Limb (tissue), 2 donors: Measurements from ENCODE around the gene ADPRS.

Source experiments
- DNase-seq, 2 donors: peaks; one replicate each; pipeline ENCODE4 v3.0.0-alpha.2; 2016; ENCODE audit errors: extremely low spot score in 2 of 2

The ADPRS gene

DNA sequence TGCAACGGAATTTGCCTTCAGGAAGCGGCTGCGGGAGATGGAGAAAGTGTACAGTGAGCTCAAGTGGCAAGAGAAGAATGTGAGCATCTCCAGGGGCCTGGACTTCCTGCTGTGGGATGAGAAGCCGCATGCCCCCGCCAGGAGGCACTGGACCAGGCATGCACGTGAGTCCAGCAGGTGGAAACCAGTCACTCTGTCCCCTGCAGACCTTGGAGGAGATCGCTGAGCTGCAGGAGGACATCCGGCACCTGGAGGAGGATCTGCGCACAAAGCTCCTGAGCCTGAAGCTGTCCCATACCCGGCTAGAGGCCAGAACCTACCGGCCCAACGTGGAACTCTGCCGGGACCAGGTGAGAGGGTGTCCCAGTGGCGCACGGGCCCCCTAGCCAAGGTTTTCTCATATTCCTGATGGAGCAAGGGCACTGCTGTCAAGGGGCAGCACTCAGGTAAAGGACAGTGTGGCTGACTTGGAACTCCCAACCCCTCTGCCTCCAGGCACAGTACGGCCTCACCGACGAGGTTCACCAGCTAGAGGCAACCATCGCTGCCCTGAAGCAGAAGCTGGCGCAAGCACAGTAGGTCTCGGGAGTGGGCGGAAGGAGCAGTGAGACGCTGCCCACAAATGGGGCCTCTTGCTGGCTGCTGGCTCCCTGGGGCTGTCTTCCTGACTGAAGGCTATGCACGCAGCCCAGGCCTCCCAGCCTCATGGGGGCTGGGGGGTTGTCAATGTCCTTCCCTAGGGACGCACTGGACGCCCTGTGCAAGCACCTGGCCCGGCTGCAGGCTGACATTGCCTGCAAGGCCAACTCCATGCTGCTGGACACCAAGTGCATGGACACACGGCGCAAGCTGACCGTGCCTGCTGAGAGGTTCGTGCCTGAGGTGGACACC lies 1.2 kb upstream of the ADPRS start:
- DNase-seq, result peak in 1 of 2 donors; percentile 40

- no peak for DNase-seq
Measured at GRCh38 chr1:36088265-36088576, 471 bp upstream of the ADPRS start.

DNA sequence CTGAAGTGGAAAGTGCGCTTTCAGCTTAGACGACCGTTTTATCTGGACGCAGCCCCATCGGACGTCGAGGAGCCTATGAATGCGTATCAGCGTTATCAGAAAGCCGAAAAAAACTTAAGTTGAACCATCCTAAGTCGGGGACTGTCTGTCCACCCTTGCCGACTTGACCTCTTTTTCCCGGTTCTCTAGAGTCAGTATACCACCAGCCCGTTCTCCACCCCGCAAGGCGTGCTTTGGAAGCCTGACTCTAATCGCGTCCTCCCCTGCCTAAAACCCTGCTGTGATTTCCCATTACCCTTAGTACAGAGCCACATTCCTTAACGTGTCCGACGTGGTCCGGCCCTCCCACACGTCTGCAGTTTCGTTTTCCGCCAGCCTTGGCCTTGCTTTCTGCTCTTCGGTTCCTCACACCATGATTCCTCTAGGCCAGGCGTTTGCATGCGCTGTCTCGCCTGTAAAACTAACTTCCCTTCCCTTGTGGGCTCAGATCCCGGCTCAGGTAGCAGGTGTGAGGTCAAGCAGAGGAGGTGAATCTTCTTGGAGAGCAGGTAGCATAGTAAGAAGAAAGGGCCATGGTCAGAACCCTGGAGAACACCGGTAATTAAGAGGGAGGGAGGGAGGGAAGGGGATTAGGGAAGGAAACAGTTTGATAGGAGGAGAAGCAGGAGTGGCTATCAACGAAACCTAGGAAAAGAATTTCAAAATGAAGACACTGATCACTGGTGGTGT lies 865 bp downstream of the ADPRS start:
- DNase-seq, result peak in 1 of 2 donors; percentile 36

- DNase-seq, result no peak
Measured at GRCh38 chr1:36091141-36091540, 2.4 kb downstream of the ADPRS start.

GRCh38 chr1:36091698-36092097 lies 3.0 kb downstream of the ADPRS start:
- DNase-seq, result no peak

DNA sequence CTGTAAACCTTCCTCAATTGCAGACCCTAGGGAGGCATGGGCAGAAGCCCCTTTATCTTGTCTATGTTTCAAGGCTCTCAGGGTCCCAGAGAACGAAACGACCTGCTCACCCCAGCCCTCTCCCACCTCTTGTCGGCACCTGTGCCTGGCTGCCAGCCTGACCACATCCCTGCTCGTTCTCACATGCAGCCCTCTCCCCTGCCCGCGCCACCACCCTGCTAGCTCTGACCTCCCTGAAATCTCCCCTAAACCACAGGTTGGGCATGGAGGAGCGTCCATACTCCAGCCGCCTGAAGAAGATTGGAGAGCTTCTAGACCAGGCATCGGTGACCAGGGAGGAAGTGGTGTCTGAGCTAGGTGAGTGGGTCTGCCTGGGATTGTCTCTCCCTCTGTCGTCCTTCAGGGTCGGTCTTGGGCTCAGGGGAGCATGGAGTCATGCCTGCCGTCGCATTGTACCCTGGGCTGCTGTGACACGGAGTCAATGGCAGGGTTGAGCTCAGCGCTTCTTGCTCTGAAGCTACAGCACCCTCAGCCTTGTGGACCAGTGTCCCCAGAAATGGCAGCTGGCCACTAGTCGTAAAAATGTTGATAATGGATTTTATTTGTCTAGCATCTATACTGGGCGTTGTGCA lies 3.6 kb downstream of the ADPRS start:
- no peak for DNase-seq

DNA sequence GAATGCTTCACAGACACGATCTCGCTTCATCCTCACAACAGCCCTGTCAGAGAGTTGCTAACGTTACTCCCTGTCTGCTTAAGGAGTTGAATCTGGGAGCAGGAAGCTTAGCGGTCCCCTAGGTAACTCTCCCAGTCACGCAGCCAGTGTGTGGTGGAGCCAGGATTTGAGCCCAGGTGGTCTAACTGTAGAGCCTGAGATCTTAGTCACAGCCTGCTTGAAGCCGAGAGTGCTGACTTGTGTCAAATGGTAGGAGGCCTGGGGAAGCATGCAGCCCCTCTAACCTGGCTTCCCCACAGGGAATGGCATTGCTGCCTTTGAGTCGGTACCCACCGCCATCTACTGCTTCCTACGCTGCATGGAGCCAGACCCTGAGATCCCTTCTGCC lies 4.1 kb downstream of the ADPRS start:
- DNase-seq, result no peak

GRCh38 chr1:36093226-36093625 lies 4.5 kb downstream of the ADPRS start:
- no peak for DNase-seq

GRCh38 chr1:36093929-36094328 lies 5.2 kb downstream of the ADPRS start:
- DNase-seq, result no peak

GRCh38 chr1:36094621-36095061 lies 5.9 kb downstream of the ADPRS start:
- DNase-seq, result no peak

GRCh38 chr1:36095760-36096405 lies 7.2 kb downstream of the ADPRS start:
- DNase-seq, result peak in 1 of 2 donors; percentile 34

DNA sequence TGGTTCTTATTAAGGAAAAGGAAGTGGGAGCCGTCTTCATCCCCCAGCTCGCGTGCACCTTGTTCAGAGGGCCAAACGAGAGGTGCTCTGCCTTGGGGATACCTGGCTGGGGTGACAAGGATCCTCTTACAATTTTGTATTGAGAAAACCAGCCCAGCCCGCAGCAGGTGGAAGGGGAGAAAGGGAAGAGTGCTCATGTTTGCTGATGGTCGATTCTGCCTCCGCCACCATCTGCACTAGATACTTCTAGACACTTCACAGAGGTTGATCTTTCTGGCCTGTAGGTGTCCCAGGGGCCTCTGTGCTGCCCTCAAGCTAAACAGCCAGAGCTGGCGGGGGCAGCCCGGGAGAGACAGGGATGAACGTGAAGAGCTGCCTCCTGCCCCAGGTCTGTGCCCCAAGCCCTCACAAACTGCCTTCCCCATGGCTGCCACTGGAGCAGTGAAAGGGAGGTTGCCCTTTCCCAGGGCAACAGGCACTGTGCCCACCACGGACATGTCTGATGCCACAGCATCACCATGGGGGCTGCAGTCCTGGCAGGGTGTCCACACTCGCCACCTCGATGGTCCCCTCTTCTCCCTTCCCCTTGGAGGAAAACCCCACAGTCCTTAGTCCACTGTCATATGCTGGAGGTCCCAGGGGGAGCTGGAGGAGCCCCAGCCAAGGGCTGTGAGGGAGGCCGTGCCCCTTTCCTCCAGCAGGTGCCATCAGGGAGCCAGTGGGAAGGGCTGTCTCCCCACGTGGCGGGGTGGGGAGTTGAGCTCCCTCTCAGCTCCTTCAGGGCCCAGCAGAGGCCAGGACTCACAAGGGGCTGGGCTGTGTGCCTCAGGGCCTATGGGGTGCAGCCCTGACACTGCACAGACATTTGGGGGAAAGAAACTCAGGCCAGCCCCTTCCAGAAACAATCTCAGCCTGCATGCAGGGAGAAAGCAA lies 8.1 kb downstream of the ADPRS start:
- no peak for DNase-seq

GRCh38 chr1:36097693-36098585 lies 9.2 kb downstream of the ADPRS start:
- DNase-seq, result no peak

DNA sequence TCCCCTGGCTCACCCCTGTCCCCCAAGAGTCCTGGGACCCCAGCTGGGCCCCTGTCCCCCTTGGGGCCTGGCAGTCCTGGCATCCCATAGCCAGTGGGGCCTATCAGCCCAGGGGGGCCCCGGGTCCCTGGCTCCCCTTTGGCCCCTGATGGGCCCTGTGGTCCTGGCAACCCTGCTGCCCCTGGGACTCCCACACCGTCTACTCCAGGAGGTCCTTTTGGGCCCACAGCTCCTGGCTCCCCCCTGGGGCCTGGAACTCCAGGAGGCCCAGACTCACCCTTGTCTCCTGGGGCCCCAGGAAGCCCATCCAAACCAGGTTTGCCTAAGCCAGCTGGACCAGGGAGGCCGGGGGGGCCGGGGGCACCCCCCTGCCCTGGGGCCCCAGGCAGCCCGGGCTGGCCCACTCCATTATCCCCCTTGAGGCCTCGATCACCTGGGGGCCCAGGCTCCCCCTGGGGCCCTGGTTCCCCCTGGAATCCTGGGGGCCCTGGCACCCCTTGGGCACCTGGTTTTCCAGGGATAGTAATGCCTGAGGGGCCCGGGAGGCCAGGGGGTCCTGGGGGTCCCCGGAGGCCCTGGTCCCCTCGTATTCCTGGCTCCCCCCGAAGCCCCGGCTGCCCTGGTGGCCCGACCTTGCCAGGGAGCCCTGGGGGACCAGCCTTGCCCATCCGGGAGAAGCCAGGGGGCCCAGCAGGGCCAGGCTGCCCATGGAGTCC lies 10.1 kb downstream of the ADPRS start:
- DNase-seq, result no peak

DNA sequence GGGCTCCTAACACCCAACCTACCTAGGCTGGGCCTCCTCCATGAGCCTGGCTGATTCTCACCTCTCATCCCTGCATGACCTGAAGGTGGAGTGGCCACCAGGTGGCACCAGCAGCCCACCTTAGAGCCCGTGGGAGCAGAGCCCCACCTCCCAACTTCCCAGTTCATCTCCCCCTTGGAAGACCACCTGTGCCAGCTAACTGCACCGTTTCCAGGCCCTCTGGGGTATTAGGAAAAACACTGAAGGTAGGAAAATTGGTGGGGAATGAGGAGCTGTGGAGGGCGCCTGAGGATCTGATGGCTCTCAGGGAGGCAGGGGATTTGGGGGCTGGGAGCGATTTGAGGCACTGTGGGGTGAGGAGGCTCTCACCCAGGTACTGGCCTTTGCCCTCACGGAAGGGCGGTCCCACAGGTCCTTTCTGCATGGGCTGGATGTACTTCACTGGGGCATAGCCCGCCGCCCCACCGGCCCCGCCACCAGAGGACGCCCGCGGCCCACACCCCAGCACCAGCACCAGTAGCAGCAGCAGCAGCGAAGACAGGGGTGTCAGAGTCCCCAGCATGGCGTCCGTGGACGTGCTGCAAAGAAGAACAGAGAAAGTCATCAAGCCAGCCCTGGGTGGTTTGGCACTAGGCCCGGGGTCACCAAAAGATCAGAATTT lies 11.1 kb downstream of the ADPRS start:
- DNase-seq, result peak; percentile 57 to 90

- no peak for DNase-seq
Measured at GRCh38 chr1:36100376-36100775, 11.7 kb downstream of the ADPRS start.

DNA sequence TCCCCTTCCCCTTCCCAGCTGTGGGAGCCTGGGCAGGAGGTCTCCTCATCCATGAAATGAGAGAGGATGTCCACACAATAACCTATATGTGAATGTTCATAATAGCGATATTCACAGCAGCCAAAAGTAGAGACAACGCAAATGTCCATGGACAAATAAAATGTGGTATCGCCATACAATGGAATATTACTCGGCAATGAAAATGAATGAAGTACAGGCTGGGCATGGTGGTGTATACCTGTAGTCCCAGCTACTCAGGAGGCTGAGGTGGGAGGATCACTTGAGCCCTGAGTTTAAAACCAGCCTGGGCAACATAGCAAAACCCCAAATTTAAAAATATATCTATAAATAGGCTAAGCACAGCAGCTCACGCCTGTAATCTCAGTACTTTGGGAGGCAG lies 12.9 kb downstream of the ADPRS start:
- no peak for DNase-seq

GRCh38 chr1:36106269-36106668 lies 17.6 kb downstream of the ADPRS start:
- no peak for DNase-seq

GRCh38 chr1:36107394-36107793 lies 18.7 kb downstream of the ADPRS start:
- no peak for DNase-seq
